Measurements from ENCODE around the gene TSPYL6. TPM values are rescaled to one million over a fixed set of nuclear protein-coding genes. Genes with fewer than 3 reads are reported as not detected.
"Not testable (repeated sequence)": the region's sequence is repeated elsewhere in the genome, so short reads cannot be mapped to it uniquely, and the experiment has no call there.

TSPYL6 gene
- total RNA-seq: under 1 TPM in 1 of 4 donors, not detected in 3; 0.18 TPM

- no peak within 1 kb of the TSS for H3K4me3 ChIP-seq
- no peaks in the 10 kb centered on the region for H3K27me3 ChIP-seq
- no peaks in the 10 kb centered on the region for H3K9me3 ChIP-seq
- TF ChIP-seq CTCF (IDR thresholded peaks at IDR 0.05) (no peak), POLR2A (IDR thresholded peaks at IDR 0.05) (no peak)
- no peaks in the 10 kb centered on the region for H3K36me3 ChIP-seq
- H3K27ac ChIP-seq: no peak within 1 kb of the TSS
- intact Hi-C loops (cut with DNase I; ENCODE audit: low total_unique reads): no loop called here
- H3K4me1 ChIP-seq: no peaks in the 10 kb centered on the region
- DNase-seq: no peak
These were observed at the start of gene TSPYL6 for GRCh38 chr2:54256091-54256694. Gene TSPYL6 (minus strand): TSS chr2:54256229. CDS start chr2:54256151, 78 bp downstream.

- Histone ChIP-seq H3K9me3 (no peaks in the 10 kb centered on the region), H3K27ac (no peak overlapping the region), H3K4me1 (no peaks in the 10 kb centered on the region), H3K27me3 (no peaks in the 10 kb centered on the region), H3K36me3 (no peaks in the 10 kb centered on the region), H3K4me3 (no peak overlapping the region)
- no peak for TF ChIP-seq CTCF (IDR thresholded peaks at IDR 0.05)
- no peak for DNase-seq
- intact Hi-C loops (cut with DNase I; ENCODE audit: low total_unique reads): no loop called here
These were observed 47.6 kb upstream of the TSPYL6 start for GRCh38 chr2:54303631-54304030.

- no peak for DNase-seq
- TF ChIP-seq CTCF (IDR thresholded peaks at IDR 0.05) (no peak), POLR2A (IDR thresholded peaks at IDR 0.05) (no peak)
- no peak overlapping the region for H3K27ac ChIP-seq
- H3K9me3 ChIP-seq: no peaks in the 10 kb centered on the region
- no peaks in the 10 kb centered on the region for H3K4me1 ChIP-seq
- H3K4me3 ChIP-seq: no peak overlapping the region
- intact Hi-C loops (cut with DNase I; ENCODE audit: low total_unique reads): no loop called here
- no peaks in the 10 kb centered on the region for H3K27me3 ChIP-seq
- no peaks in the 10 kb centered on the region for H3K36me3 ChIP-seq
These were observed 42.5 kb upstream of the TSPYL6 start for GRCh38 chr2:54298514-54298913.

- Histone ChIP-seq H3K4me3 (no peak overlapping the region), H3K27ac (no peak overlapping the region), H3K27me3 (no peaks in the 10 kb centered on the region), H3K4me1 (no peaks in the 10 kb centered on the region), H3K9me3 (no peaks in the 10 kb centered on the region), H3K36me3 (no peaks in the 10 kb centered on the region)
- TF ChIP-seq CTCF (IDR thresholded peaks at IDR 0.05) (no peak), POLR2A (IDR thresholded peaks at IDR 0.05) (no peak)
- intact Hi-C loops (cut with DNase I; ENCODE audit: low total_unique reads): no loop called here
- no peak for DNase-seq
These were observed 39.9 kb upstream of the TSPYL6 start for GRCh38 chr2:54295911-54296310.

- H3K27ac ChIP-seq; H3K9me3 ChIP-seq; H3K4me1 ChIP-seq; H3K36me3 ChIP-seq; intact Hi-C loops (cut with DNase I; ENCODE audit: low total_unique reads); H3K4me3 ChIP-seq; H3K27me3 ChIP-seq; DNase-seq: not testable (repeated sequence)
These were observed 38.6 kb upstream of the TSPYL6 start for GRCh38 chr2:54294665-54295064.

All from uterus (tissue), 4 donors.